Heart left ventricle (tissue), 13 donors: ENCODE measurements around the gene SEMA4D.

Experiments used
- POLR2A ChIP-seq, 2 donors: fragments of 450-650 bp; IDR thresholded peaks; one replicate each; pipeline ENCODE4 v1.6.1; 2017; ENCODE audit warnings: antibody characterized with exemption in 2 of 2, mild to moderate bottlenecking in 2 of 2, moderate library complexity in 2 of 2
- TF ChIP-seq, protein P1 (sequence below), 12 donors: fragments of 200-600 bp; sonication (generic) in 4 of 12; IDR thresholded peaks; one replicate each; pipeline versions ENCODE4 v1.5.0 to v1.8.0; 2018 to 2022; ENCODE audit warnings: antibody characterized with exemption in 12 of 12, mild to moderate bottlenecking in 5 of 12
- donor health status: ischemic (EF 13 %, LVEDD 7.1; RV severe dilation, severe dysfunction).
- donor health status: DM: no; HTN: yes; CAD: no.
- donor health status: DM: no; HTN: no; CAD: no.
- donor health status: ischemic (EF 25% LVEDD 6.9; RV normal size, moderate dysfunction).
- donor health status: ischemic (EF 25% LVEDD 5.7; RV mildly dilated, moderate dysfunction).
- donor health status: ischemic (EF 35%, LVEDD 5.7; RV mildly dilated, moderate dysfunction).
- donor health status: nonischemic (EF 11% LVEDD 7.7; RV severe dilation, severe dysfunction).
- donor health status: DM: yes; HTN: yes; CAD: no.
- donor health status: PGD.
- donor health status: ischemic (EF 29% LVEDD 5.4; RV normal size, mild dysfunction).
- donor health status: nonischemic (EF 23%, LVEDD 6.1; RV moderate dilation, normal function).

GRCh38 chr9:89481538-89481915 is 16.4 kb downstream of the SEMA4D start:
- TF ChIP-seq, protein P1, sequence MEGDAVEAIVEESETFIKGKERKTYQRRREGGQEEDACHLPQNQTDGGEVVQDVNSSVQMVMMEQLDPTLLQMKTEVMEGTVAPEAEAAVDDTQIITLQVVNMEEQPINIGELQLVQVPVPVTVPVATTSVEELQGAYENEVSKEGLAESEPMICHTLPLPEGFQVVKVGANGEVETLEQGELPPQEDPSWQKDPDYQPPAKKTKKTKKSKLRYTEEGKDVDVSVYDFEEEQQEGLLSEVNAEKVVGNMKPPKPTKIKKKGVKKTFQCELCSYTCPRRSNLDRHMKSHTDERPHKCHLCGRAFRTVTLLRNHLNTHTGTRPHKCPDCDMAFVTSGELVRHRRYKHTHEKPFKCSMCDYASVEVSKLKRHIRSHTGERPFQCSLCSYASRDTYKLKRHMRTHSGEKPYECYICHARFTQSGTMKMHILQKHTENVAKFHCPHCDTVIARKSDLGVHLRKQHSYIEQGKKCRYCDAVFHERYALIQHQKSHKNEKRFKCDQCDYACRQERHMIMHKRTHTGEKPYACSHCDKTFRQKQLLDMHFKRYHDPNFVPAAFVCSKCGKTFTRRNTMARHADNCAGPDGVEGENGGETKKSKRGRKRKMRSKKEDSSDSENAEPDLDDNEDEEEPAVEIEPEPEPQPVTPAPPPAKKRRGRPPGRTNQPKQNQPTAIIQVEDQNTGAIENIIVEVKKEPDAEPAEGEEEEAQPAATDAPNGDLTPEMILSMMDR (IDR thresholded peaks at IDR 0.05), result no peak
- TF ChIP-seq POLR2A (IDR thresholded peaks at IDR 0.05), result no peak
